ENCODE measurements around the gene SLC22A4.

DNA sequence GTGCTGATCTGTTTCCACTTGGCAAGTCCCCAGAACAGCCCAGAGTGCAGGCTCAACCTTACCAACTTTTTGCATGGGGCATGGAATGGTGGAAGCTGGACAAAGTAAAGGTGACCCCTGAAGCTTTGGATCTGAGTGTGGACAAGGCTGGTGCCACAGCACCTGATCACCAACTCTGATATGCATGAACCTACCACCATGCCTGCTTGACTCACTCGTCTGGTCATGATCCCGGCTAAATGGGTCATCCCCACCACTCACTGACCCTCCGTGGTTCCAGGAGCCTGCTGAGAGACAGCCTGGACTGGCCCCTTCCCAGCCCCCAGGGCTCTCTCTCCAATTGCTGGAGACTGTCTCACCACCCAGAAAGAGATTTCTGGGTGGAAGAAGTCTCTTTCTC, 14.4 kb upstream of the SLC22A4 start:
- TF ChIP-seq MAX (IDR thresholded peaks at IDR 0.05) (no peak), TAF1 (IDR thresholded peaks at IDR 0.05; ENCODE audit: low read depth) (no peak), NFIC (IDR thresholded peaks at IDR 0.05) (no peak), CEBPB (IDR thresholded peaks at IDR 0.05) (no peak), EGR1 (IDR thresholded peaks at IDR 0.05) (no peak), EP300 (IDR thresholded peaks at IDR 0.05; ENCODE audit: borderline replicate concordance) (no peak), ZBTB7A (IDR thresholded peaks at IDR 0.05; ENCODE audit: low read depth) (no peak), USF1 (IDR thresholded peaks at IDR 0.05) (no peak), CREB1 (IDR thresholded peaks at IDR 0.05; ENCODE audit: low read depth) (no peak), RAD21 (IDR thresholded peaks at IDR 0.05; ENCODE audit: low read depth) (no peak), TCF12 (IDR thresholded peaks at IDR 0.05; ENCODE audit: low read depth) (no peak), REST (IDR thresholded peaks at IDR 0.05; ENCODE audit: low read depth) (no peak), FOXM1 (IDR thresholded peaks at IDR 0.05; ENCODE audit: borderline replicate concordance, low read depth) (no peak), YY1 (IDR thresholded peaks at IDR 0.05; ENCODE audit: low read depth) (no peak)

All from Ishikawa (cell line).